OCI-LY1 (cell line): ENCODE measurements around the gene KRTAP10-6.

Experiments
- EZH2 ChIP-seq: fragments of 200-600 bp; sonication (generic), shearing (Covaris generic); IDR thresholded peaks from 2 replicates; pipeline ENCODE4 v1.8.0; 2017; ENCODE audit warnings: borderline replicate concordance, mixed run types, mild to moderate bottlenecking, antibody characterized with exemption, low read length, moderate library complexity, mixed read lengths
- TF ChIP-seq, protein P1 (sequence below): fragments of 200-600 bp; sonication (generic), shearing (Covaris generic); IDR thresholded peaks from 2 replicates; pipeline ENCODE4 v1.5.1; 2017; ENCODE audit warnings: mild to moderate bottlenecking, antibody characterized with exemption, low read length, moderate library complexity, mixed read lengths

DNA sequence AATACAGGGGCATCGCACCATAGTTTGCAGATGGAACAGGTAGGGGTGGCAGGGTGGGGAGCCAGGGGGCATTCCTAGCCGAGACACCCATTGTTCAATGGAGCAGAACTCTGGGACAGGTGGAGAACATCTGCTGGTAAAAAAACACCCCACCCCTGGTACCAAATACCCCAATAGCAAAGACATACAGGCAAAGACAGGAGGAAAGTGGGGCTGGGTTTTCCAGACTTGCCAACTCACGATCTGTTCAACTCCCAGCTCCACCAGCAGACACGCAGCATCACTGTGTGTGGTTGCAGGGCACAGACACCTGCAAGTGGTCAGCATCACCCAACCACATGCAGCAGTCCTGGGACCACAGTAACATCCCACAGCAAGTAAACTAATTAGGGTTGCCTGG, 19.2 kb upstream of the KRTAP10-6 start:
- TF ChIP-seq, protein P1, sequence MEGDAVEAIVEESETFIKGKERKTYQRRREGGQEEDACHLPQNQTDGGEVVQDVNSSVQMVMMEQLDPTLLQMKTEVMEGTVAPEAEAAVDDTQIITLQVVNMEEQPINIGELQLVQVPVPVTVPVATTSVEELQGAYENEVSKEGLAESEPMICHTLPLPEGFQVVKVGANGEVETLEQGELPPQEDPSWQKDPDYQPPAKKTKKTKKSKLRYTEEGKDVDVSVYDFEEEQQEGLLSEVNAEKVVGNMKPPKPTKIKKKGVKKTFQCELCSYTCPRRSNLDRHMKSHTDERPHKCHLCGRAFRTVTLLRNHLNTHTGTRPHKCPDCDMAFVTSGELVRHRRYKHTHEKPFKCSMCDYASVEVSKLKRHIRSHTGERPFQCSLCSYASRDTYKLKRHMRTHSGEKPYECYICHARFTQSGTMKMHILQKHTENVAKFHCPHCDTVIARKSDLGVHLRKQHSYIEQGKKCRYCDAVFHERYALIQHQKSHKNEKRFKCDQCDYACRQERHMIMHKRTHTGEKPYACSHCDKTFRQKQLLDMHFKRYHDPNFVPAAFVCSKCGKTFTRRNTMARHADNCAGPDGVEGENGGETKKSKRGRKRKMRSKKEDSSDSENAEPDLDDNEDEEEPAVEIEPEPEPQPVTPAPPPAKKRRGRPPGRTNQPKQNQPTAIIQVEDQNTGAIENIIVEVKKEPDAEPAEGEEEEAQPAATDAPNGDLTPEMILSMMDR = no peak
- no peak for TF ChIP-seq EZH2
